BE2C (cell line): Measurements from ENCODE around the gene ARHGEF19.
A peak's percentile ranks its signal among the peaks of the same experiment; 100 is the strongest.

ENCODE experiments used
- DNase-seq: peaks from one replicate; pipeline ENCODE4 v3.0.0-alpha.2; 2020
- H3K27me3 ChIP-seq: fragments of 250-450 bp; sonication (Bioruptor Pico); 2 replicates; pipeline ENCODE4 v1.5.1; 2020; ENCODE audit warnings: mild to moderate bottlenecking
- H3K36me3 ChIP-seq: fragments of 250-450 bp; sonication (Bioruptor Pico); 2 replicates; pipeline ENCODE4 v1.5.1; 2020; ENCODE audit warnings: mild to moderate bottlenecking
- H3K4me1 ChIP-seq: fragments of 250-450 bp; sonication (Bioruptor Pico); 2 replicates; pipeline ENCODE4 v1.5.1; 2020
- H3K4me3 ChIP-seq: 2 replicates; pipeline ENCODE4 v1.5.1; 2011; ENCODE audit warnings: low read depth, low read length
- H3K9me3 ChIP-seq: fragments of 250-450 bp; sonication (Bioruptor Pico); 2 replicates; pipeline ENCODE4 v1.5.1; 2020
- CTCF ChIP-seq: IDR thresholded peaks from 2 replicates; pipeline ENCODE4 v1.5.1; 2012; ENCODE audit warnings: mild to moderate bottlenecking, low read depth, low read length

Gene ARHGEF19

GRCh38 chr1:16176653-16177052 is 35.8 kb downstream of the ARHGEF19 start:
- no peak for TF ChIP-seq CTCF
- Histone ChIP-seq H3K9me3 (no peaks in the 10 kb centered on the region), H3K27me3 (no peaks in the 10 kb centered on the region), H3K36me3 (no peaks in the 10 kb centered on the region), H3K4me3 (no peak overlapping the region), H3K4me1 (peaks cover 16% of the 10 kb centered on the region)
- DNase-seq = no peak

GRCh38 chr1:16175610-16176553 is 36.6 kb downstream of the ARHGEF19 start:
- no peaks in the 10 kb centered on the region for H3K9me3 ChIP-seq

GRCh38 chr1:16174886-16175598 is 37.4 kb downstream of the ARHGEF19 start:
- Histone ChIP-seq H3K4me3 (no peak overlapping the region), H3K27me3 (no peaks in the 10 kb centered on the region), H3K4me1 (peaks cover 16% of the 10 kb centered on the region), H3K36me3 (no peaks in the 10 kb centered on the region), H3K9me3 (no peaks in the 10 kb centered on the region)
- DNase-seq = no peak
- no peak for TF ChIP-seq CTCF

More at GRCh38 chr1:16175610-16176553, 36.6 kb downstream of the ARHGEF19 start:
- TF ChIP-seq CTCF = no peak
- Histone ChIP-seq H3K4me1 (peaks cover 16% of the 10 kb centered on the region), H3K4me3 (no peak overlapping the region), H3K27me3 (no peaks in the 10 kb centered on the region), H3K36me3 (no peaks in the 10 kb centered on the region)
- DNase-seq = peak; percentile 71

- no peak for DNase-seq
- TF ChIP-seq CTCF = no peak
- no peaks in the 10 kb centered on the region for H3K27me3 ChIP-seq
- no peak overlapping the region for H3K4me3 ChIP-seq
- peaks cover 16% of the 10 kb centered on the region for H3K4me1 ChIP-seq
- no peaks in the 10 kb centered on the region for H3K36me3 ChIP-seq
- H3K9me3 ChIP-seq = no peaks in the 10 kb centered on the region
These were observed 38.1 kb downstream of the ARHGEF19 start for GRCh38 chr1:16174261-16174868.

GRCh38 chr1:16173447-16174260 is 38.8 kb downstream of the ARHGEF19 start:
- peak; percentile 40 for DNase-seq
- Histone ChIP-seq H3K9me3 (no peaks in the 10 kb centered on the region), H3K4me1 (peaks cover 16% of the 10 kb centered on the region), H3K4me3 (no peak overlapping the region), H3K27me3 (no peaks in the 10 kb centered on the region), H3K36me3 (no peaks in the 10 kb centered on the region)
- TF ChIP-seq CTCF = no peak
